Keratinocyte (primary cell): ENCODE measurements around the gene CNKSR2.
"Not testable (repeated sequence)": the region's sequence is repeated elsewhere in the genome, so short reads cannot be mapped to it uniquely, and the experiment has no call there.

ENCODE experiments used
- EZH2 ChIP-seq: IDR thresholded peaks from one replicate; pipeline ENCODE4 v1.6.1; 2012; ENCODE audit warnings: inconsistent platforms, mild to moderate bottlenecking, low read length, moderate library complexity
- TF ChIP-seq, protein P1 (sequence below), 3 experiments: IDR thresholded peaks in 1 of 3; conservative IDR thresholded peaks in 1 of 3; optimal IDR thresholded peaks in 1 of 3; 2 replicates in 2 of 3; 3 replicates in 1 of 3; pipeline versions ENCODE3 to v1.5.1; 2011; ENCODE audit warnings: low read length in 3 of 3, mild to moderate bottlenecking in 3 of 3, moderate library complexity in 2 of 3, control low read depth in 1 of 3, inconsistent platforms in 1 of 3; ENCODE audit not compliant: insufficient read depth in 2 of 3; ENCODE audit errors: extremely low read depth in 1 of 3

DNA sequence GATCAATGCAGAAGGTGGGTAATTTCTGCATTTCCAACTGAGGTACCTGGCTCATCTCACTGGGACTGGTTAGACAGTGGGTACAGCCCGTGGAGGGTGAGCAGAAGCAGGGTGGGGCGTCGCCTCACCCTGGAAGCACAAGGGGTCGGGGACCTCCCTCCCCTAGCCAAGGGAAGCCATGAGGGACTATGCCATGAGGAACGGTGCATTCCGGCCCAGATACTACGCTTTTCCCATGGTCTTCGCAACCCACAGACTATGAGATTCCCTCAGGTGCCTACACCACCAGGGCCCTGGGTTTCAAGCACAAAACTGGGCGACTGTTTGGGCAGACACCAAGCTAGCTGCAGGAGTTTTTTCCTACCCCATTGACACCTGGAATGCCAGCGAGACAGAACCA is 170.4 kb downstream of the CNKSR2 start:
- TF ChIP-seq, protein P1, sequence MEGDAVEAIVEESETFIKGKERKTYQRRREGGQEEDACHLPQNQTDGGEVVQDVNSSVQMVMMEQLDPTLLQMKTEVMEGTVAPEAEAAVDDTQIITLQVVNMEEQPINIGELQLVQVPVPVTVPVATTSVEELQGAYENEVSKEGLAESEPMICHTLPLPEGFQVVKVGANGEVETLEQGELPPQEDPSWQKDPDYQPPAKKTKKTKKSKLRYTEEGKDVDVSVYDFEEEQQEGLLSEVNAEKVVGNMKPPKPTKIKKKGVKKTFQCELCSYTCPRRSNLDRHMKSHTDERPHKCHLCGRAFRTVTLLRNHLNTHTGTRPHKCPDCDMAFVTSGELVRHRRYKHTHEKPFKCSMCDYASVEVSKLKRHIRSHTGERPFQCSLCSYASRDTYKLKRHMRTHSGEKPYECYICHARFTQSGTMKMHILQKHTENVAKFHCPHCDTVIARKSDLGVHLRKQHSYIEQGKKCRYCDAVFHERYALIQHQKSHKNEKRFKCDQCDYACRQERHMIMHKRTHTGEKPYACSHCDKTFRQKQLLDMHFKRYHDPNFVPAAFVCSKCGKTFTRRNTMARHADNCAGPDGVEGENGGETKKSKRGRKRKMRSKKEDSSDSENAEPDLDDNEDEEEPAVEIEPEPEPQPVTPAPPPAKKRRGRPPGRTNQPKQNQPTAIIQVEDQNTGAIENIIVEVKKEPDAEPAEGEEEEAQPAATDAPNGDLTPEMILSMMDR (optimal IDR thresholded peaks at IDR 0.05 in 1 of 3, IDR thresholded peaks at IDR 0.05 in 1 of 3, conservative IDR thresholded peaks at IDR 0.05 in 1 of 3; ENCODE audit: extremely low read depth in 1 of 3, insufficient read depth in 2 of 3, low read length in 3 of 3), result not testable (repeated sequence)
- not testable (repeated sequence) for TF ChIP-seq EZH2
